HG03521 (cell line): ENCODE results near the gene ZNF689.

ENCODE experiments used
- ATAC-seq: cut with Tn5 transposase; IDR thresholded peaks from one replicate; pipeline ENCODE4 v1.9.1; 2021; ENCODE audit warnings: mild to moderate bottlenecking, moderate library complexity; ENCODE audit not compliant: unreplicated experiment

Gene ZNF689

DNA sequence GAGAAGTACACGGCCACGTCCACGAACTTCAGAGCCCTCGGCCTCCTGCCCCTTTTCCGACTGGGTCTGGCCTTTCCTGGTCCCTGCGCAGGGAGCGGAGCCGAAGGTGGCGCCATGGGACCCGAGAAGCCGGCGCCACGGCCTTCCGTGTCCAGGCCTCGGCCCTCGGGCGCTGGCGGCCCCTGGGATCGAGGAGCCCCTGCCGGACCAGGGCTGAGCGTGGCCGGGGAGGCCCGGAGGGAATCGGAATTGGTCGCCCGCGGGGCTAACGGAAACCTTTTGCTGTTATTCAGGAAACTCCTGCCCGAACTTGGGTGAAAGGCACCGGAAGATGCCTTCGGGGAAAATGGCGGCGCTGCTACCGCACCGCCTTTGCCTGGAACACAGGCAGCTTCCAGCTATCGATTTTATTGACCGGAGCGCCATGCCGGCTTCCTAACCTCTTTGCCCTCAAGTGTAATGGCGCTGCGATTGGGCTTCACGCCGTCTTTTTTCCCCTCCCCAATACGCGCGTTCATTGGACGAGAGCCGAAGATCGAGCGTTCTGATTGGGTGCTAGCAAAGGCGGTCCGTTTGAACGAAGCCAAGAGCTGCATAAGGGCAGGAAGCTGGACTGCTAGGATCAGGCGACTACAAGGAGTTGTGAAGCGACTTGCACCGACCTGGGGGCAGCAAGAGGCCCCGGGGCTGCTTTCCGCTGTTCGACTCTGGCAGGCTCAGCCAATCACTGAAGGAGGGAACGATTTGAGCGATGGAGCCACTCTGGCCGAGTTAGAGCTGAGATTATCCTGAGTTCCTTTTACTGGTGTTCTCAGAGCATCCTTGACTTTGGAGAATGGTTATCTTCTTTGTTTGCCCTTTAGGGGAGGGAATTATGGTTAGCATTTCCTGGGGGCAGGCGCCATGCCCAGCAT is at the start of gene ZNF689:
Gene ZNF689 (minus strand): TSS at position 464 of the 914 bp plus-strand sequence. CDS start 348 bp downstream, at position 116.
- ATAC-seq: peak; percentile 72

DNA sequence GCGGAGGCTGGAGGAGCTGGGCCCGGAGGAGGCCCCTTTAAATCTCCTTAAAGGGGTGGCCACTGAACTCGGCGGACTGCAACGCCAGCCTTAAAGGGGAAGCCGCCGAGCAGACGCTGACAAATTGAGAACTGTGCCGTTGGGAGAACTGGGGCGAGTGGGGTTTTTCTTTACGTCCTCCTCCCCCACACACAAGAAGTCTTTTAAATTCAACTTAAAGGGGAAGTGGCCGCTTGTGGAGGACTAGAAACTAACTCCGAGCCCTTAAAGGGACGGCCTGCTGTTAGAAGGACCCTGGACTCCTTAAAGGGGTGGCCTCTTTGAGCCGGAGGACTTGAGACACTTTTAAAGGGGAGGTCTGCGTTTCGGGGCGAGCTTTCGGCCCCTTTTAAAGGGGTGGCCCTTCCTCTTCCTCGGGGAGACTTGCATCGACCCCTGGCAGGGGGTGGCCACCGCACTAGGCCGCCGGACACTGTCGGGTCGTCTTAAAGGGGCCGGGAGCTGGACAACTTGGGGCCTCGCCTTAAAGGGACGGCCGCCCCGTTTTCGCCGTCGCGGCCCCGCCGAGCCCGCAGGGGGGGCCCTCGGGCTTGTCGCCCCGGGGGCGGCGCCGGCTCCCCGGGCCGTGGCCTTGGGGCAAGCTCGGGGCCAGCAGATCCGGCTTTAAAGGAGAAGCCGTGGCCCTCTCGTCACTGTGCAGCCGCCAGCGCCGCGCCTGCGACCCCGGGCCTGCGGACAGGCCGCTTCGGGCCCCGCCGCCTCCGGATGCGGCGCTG is 48.7 kb upstream of the ZNF689 start:
- peak; percentile 19 for ATAC-seq

DNA sequence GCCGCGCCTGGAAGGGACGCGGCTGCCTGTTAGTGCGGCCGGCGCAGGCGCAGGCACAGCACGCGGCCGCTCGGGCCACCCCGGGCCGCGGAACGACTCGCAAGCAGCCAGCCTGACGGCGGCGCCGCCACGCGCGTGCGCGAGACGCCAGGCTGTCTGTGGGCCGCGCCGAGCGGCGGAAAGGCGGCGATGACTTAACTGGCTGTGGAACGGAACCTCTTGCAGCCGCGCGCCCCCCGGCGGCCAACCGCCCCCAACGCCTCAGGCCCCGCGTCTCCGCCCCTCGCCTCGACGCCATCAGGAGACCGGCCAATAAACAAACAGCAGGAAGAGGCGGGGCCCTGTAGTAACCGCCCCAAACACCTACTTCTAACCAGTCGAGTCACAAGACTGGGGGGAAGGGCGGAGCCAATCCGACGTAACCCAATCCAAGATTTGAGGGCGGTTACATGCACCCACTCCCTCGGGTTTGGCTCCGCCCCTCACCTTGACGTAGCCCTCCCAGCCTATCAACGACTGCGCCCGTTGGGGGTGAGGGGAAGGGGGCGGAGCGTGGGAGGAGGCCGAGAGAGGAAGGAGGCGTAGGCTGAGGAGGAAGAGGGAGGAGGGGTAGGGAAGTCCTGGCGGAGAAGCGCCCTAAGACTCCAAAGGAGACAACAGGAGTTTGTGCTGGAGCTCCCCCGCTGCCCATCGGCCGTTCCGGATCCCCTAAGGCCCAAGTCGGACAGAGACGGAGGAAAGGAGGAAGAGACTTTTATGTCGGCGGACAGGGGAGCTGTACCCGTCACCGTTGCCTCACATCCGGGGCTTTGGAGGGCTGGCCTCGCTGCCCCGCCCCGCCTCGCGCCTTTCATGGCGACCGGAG is 47.9 kb upstream of the ZNF689 start, which contains the start of gene FBRS:
Gene FBRS (plus strand): TSS at position 566 of the 865 bp plus-strand sequence. CDS start 1,088 bp downstream, outside the sequence.
- ATAC-seq: peak; percentile 65

DNA sequence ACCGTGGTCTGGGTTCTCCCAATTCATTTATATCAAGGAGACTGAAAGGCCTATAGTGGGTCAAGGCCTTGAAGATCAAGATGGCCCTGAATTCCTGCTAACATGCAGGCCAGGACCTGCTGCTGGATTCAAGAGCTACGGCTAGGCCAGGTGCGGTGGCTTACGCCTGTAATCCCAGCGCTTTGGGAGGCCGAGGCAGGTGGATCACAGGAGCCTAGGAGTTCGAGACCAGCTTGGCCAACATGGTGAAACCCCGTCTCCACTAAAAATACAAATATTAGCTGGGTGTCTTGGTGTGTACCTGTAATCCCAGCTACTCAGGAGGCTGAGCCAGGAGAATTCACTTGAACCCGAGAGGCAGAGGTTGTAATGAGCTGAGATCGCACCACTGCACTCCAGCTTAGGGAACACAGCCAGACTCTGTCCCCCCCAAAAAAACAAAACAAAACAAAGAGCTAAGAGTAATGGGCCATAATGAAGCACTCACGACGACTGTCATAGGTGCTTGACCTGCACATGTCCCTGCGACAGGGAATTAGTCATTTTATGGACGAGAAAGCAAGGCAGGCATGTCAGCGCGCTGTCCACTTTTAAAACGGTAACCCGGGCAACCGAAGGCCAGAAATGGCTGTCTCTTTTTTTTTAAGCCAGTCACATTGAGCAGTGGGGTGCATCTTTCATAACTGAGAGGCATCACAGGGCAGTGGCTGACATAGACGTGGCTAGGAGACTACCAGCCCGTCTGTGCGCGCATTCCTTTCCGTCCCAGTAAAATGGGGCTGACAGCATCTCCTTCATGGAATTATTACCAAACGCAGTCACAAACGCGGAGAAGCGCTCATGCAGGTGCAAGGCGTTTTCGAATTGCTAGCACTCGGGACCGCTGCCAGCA is 47.0 kb upstream of the ZNF689 start:
- no peak for ATAC-seq

DNA sequence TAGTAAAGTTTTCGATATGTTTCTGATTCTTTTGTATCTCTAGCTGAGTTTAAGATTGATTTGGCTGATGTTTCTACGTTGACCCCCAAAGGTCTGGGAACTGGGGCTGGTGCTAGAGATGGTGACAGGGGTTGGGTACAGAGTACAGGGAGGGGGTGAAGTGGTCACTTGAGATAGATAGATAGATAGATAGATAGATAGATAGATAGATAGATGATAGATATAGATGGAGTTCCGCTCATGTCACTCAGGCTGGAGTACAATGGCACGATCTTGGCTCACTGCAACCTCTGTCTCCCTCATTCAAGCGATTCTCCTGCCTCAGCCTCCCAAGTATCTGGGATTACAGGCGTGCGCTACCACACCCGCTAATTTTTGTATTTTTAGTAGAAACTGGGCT is 46.2 kb upstream of the ZNF689 start:
- no peak for ATAC-seq

DNA sequence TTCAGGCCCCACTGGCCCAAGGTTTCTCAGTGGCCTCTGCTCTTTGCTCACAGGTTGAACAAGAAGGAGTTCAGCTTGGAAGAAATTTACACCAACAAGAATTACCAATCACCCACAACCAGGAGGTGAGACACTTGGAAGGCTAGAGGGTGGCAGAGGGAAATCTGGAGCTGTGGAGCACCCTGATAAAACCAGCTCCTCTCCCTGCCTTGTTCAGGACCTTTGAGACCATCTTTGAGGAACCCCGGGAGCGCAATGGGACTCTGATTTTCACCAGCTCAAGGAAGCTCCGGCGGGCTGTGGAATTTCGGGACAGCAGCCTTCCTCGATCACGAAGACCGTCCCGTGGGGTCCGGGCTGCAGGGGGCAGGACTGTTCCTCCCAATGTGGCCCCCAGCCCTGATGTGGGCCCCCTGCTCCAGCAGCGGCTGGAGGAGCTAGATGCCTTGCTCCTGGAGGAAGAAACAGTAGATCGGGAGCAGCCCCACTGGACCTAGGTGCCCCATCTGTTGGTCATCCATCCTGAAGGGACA is 45.7 kb upstream of the ZNF689 start:
- no peak for ATAC-seq

DNA sequence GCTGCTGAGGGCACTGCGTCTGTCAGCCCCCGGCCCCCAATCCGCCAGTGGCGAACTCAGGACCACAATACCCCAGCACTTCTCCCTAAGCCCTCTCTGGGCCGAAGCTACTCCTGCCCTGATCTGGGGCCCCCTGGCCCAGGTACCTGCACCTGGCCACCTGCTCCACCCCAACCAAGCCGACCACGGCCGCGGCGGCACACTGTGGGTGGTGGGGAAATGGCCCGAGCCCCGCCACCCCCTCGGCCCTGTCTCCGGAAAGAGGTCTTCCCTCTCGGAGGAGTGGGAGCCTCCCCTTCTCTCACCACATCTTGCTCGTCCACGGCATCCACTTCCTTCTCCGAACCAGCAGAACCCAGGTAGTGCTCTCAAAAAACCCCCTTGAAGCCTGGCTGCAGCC is 44.7 kb upstream of the ZNF689 start:
- no peak for ATAC-seq

DNA sequence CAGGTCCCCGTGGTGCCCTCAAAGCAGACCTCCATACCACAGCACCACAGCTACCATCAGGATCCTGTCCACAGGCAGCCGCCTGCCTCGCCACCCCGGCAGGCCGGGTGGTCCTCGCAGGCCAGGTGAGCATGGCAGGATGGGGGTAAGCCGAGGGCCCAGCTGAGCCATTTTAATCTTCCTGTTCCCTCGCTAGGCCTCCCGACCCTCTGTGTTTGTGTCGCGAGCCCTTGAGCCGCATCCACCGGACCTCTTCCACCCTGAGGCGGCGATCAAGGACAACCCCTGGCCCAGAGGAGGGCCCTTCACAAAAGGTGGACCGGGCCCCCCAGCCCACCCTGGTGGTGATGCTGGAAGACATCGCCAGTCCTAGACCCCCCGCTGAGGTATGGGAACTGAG is 42.5 kb upstream of the ZNF689 start:
- no peak for ATAC-seq

DNA sequence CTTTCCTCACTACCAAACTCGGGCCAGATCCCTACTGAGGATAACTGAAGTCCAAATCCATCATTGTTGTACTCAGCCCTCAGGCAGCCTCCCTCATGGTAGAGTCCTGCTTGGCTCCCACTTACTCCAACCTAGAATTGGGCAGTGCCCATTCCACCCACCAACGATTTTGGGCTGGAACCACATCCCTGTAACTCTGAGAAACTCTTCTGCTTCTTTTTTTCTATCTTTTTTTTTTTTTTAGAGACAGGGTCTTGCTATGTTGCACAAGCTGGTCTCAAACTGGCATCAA is 41.8 kb upstream of the ZNF689 start:
- no peak for ATAC-seq

DNA sequence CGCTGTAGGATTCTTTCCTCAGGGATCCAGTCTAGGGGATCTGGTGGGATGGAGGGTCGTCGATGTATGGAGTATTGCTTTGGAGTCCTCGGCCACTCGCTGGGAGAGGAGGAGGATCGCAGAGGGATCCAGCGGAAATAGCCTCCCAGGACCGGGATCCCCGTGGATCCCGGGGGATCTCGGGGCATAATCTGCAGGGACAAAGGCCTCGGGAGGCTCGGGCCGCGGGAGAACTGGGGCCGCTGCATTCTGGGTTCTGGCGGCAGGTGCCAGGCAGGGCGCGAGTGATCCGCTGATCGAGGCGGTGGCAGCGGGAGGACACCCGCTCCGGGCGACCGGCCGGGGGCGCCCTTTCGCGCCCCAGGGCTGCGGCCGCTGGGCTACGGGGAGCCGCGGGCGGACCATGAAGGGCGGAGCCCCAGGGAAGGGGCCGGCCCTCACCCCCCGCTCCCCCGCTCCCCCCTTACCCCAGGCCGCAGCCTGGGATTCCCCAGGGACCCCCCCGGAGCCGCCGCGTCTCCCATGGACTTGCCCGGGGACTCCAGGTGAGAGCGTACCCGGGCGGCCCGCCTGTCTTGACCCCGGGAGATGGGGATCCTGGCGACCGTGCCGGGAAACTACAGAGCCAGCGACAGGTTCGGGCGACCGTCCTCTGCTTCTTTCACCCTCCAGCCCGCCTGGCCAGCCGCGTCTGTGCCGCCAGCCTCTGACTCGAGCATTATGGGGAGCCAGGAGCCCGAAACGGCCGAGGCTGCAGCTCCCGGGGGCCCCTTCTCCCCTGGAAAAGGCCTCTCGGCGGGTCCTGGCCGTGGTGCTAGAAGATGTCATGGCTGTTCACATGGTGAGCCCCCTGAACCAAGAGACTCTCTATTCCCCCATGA is 41.2 kb upstream of the ZNF689 start:
- ATAC-seq: peak; percentile 39

DNA sequence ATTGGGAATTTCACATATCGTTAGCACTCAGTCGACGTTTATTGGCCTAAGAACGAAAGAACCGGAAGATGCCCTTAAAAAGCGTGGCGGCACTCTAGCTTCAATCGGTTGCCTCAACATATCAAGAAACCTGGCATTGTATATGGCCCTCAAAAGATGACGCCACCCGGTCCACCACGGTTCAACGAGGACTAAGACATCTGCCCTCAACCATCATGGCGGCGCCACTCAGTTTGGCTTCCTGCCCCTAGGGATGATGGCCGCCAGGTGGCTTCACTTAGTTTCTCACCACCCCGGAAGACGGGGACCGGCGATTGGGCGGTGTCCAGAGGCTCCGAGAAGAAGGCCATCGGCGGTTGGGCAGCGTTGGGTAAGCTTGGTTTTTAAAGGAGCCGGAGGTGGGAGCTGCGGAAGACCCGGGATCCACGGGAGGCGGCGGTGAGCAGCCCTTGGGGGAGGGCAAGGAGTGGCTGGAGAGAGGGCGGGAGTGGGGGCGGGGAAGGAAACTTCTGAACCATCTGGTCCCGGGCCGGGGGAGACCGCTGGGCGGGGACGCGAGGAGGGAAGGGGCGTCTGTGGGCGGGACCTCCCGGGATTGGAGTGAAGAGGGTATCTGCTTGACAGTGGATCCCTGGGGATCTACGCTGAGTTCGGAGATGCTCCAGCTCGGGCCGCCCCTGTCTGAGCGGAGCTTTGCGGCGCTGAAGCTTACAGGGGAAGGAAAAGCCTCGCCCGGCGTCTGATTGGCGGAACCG is 40.4 kb upstream of the ZNF689 start, which contains the start of gene PRR14:
Gene PRR14 (plus strand): TSS at position 592 of the 755 bp plus-strand sequence. CDS start 686 bp downstream, outside the sequence.
- peak; percentile 62 for ATAC-seq

DNA sequence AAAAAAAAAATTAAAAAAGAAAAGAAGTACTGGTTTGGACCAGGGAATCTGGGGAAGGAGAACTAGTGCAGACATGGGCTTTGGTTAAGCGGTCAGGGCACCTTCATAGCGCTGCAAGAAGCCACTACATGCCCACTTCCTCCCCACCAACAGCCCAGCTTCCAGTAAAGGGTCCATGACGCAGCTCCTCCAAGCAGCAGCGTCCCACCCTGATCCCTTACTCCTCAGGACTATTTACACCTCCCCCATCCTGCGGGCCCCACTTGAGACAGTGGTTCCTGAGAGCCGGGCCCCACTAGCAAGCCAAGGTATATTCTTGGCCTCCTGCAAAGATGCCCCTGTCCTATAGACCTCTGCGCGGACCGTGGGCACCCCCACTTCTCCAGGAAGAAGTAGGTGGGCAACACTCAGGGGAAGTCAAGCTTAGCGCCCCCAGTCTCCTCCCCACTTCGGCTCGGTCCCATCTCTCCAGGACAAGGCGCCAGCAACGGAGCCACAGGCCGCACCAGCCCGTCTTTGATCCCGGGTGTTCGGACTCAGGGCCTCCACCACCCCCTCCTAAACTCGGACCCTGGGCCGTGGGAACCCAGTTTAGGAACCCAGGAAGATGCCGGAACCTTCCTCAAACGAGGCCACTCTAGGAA is 39.7 kb upstream of the ZNF689 start:
- ATAC-seq: no peak

DNA sequence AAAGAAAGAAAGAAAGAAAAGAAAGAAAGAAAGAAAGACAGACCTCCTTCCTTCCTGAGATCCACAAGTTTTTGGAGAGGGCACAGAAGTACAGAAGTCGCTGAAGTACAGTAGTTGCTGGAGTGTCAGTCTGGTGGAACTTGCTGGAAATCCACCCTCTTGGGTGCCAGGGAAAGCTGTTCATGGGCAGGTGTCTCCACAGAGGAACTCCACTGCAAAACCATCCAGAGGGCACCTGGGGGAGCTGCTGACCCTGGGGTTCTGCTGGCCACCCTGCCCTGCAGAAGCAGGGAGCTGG is 37.0 kb upstream of the ZNF689 start:
- ATAC-seq: no peak

DNA sequence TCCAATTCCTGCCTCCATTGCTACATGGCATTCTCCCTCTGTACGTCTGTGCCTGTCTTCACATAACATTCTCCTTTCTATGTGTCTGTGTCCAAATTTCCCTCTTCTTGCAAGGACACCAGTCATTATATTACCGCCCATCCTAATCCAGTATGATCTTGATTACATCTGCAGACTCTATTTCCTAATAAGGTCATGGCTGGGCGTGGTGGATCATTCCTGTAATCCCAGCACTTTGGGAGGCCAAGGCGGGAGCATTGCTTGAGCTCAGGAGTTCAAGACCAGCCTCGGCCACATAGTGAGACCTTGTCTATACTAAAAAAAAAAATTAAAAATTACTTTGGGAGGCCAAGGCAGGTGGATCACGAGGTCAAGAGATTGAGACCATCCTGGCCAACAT is 35.5 kb upstream of the ZNF689 start:
- ATAC-seq: no peak

DNA sequence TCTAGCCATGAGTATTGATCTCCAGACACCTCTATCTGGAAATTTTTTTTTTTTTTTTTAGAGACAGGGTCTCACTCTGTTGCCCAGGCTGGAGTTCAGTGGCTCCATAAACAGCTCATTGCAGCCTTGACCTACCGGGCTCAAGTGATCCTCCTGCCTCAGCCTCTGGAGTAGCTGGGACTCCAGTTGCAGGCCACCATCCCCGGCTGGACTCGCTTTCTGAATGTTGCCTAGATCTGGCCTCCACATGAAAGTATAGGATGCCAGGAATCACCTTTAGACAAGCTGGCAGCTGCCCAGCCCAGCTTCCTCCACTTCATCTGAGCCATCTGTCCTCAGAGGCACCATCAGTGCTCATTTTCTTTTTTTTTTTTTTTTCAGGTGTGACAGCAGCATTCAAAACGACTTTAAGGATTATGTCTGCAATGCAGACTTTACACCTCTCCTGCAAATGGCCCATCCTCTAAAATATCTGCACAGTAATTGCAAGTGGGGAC is 34.2 kb upstream of the ZNF689 start:
- ATAC-seq: no peak

DNA sequence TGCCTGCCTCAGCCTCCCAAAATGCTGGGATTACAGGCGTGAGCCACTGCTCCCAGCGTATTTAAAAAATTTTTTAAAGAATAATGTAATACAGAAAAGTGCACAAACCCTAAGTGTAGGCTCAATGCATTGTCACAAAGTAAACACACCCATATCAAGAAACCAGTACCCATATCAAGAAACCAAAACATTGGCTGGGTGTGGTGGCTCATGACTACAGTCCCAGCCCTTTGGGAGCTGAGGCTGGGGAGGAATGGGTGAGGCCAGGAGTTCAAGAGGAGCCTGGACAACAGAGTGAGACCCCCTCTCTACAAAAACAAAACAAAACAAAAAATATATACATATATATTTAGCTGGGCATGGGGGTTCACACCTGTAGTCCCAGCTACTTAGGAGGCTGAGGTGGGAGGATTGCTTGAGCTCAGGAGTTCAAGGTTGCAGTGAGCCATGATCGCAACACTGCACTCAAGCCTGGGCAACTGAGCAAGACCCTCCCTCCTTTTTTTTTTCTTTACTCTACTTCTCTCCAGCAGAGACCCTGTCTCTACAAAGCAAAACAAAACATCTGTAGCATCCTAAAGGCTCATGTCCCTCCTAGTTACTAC is 31.3 kb upstream of the ZNF689 start:
- no peak for ATAC-seq

DNA sequence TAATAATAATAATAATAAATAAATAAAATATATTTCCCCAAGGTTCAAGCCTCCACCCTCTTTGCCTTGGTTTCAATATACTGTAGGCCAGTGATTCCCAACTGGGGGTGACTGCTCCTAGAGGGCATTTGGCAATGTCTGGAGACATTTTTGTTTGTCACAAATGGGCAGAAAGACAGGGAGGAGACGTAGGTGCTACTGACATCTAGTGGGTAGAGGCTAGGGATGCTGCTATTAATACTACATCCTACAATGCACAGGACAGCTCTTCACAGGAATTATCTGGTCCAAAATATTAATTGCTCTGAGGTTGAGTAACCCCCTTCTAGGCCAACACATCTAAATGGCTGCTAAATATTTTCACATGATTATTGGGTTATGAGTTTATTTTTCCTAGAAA is 27.8 kb upstream of the ZNF689 start:
- no peak for ATAC-seq
